Stimulated activated CD8-positive, alpha-beta memory T cell treated with anti-CD3 and anti-CD28 coated beads, Interleukin-12 subunit alpha, Interleukin-12 subunit beta, amount 100 ng/mL, for 24 hours (primary cell): ENCODE measurements around the gene PIGN.

Experiments
- DNase-seq: peaks from one replicate; pipeline ENCODE4 v3.0.0-alpha.2; 2020; ENCODE audit errors: extremely low read depth

PIGN gene

GRCh38 chr18:62186774-62187542 lies at the start of gene PIGN, which contains the start of gene RELCH:
PIGN (minus strand) TSS chr18:62187056; CDS start chr18:62161353, 25,703 bp downstream.
RELCH (plus strand) TSS chr18:62187255; CDS start chr18:62187506, 251 bp downstream.
- peak; percentile 86 for DNase-seq

GRCh38 chr18:62236252-62236651 lies 49.4 kb upstream of the PIGN start:
- no peak for DNase-seq

- DNase-seq: no peak
Observed at GRCh38 chr18:62226047-62226446, 39.2 kb upstream of the PIGN start.

GRCh38 chr18:62224229-62224628 lies 37.4 kb upstream of the PIGN start:
- no peak for DNase-seq

- no peak for DNase-seq
Observed at GRCh38 chr18:62214790-62215189, 27.9 kb upstream of the PIGN start.

GRCh38 chr18:62211325-62211828 lies 24.5 kb upstream of the PIGN start:
- no peak for DNase-seq

GRCh38 chr18:62210138-62210537 lies 23.3 kb upstream of the PIGN start:
- DNase-seq: no peak

- no peak for DNase-seq
Observed at GRCh38 chr18:62209046-62209445, 22.2 kb upstream of the PIGN start.

GRCh38 chr18:62206593-62206992 lies 19.7 kb upstream of the PIGN start:
- no peak for DNase-seq

- DNase-seq: no peak
Observed at GRCh38 chr18:62205824-62206223, 19.0 kb upstream of the PIGN start.

- no peak for DNase-seq
Observed at GRCh38 chr18:62201870-62202269, 15.0 kb upstream of the PIGN start.

GRCh38 chr18:62200121-62200914 lies 13.5 kb upstream of the PIGN start:
- no peak for DNase-seq

- no peak for DNase-seq
Observed at GRCh38 chr18:62199629-62200028, 12.8 kb upstream of the PIGN start.

GRCh38 chr18:62198259-62198658 lies 11.4 kb upstream of the PIGN start:
- no peak for DNase-seq

GRCh38 chr18:62196980-62197379 lies 10.1 kb upstream of the PIGN start:
- DNase-seq: no peak

GRCh38 chr18:62196079-62196478 lies 9.2 kb upstream of the PIGN start:
- DNase-seq: no peak

GRCh38 chr18:62189208-62189607 lies 2.4 kb upstream of the PIGN start:
- DNase-seq: no peak

- DNase-seq: no peak
Observed at GRCh38 chr18:62187543-62188510, 971 bp upstream of the PIGN start.

GRCh38 chr18:62186499-62186773 lies 420 bp downstream of the PIGN start:
- no peak for DNase-seq

- no peak for DNase-seq
Observed at GRCh38 chr18:62183578-62184195, 3.2 kb downstream of the PIGN start.

GRCh38 chr18:62182220-62182619 lies 4.6 kb downstream of the PIGN start:
- no peak for DNase-seq
